Measurements from ENCODE around the gene CELSR3.
A peak's percentile ranks its signal among the peaks of the same experiment; 100 is the strongest.

The CELSR3 gene

GRCh38 chr3:48631516-48632448 is 30.9 kb downstream of the CELSR3 start:
- DNase-seq, result no peak

- no peak for DNase-seq
These were observed 31.9 kb downstream of the CELSR3 start for GRCh38 chr3:48630833-48631232.

DNA sequence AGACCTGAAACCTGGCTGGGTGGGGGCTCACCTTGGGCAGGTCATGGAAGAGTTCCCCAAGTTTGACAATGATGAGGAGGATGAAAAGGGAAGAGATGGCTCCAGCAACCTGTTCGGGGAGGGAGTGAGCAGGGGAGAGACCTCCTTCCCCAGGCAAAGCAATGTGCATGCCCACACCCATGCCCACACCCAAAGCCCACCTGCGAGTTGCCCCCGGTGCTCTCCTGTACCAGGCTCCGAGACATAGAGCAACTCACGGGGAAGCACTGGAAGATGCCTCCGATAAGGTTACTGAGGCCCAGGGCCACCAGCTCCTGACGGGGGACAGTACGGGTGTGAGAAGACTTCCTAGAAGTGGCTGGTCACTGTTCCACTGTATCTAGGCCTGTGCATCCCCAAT is 32.3 kb downstream of the CELSR3 start:
- no peak for DNase-seq

GRCh38 chr3:48629894-48630293 is 32.8 kb downstream of the CELSR3 start:
- DNase-seq, result no peak

GRCh38 chr3:48628277-48629017 is 34.2 kb downstream of the CELSR3 start:
- DNase-seq, result no peak

DNA sequence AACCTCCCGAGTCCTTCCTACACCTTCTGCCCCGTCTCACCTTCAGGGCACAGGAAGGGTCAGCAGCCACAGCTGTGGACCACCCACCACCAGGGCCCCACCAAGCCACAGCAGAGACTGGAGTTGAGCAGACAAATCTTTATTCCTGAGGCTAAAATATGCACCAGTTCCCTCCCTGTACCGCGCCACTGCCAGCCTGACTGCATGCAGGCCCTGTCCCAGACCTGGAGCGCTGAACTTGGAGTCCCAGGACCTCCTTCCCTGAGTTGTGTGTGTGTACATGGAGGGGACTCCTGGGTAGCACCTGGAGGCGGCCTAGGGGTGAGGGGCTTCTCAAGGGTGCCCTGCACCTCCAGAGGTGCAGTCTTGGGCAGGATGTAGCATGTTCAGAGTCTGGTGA is 37.1 kb downstream of the CELSR3 start:
- no peak for DNase-seq

DNA sequence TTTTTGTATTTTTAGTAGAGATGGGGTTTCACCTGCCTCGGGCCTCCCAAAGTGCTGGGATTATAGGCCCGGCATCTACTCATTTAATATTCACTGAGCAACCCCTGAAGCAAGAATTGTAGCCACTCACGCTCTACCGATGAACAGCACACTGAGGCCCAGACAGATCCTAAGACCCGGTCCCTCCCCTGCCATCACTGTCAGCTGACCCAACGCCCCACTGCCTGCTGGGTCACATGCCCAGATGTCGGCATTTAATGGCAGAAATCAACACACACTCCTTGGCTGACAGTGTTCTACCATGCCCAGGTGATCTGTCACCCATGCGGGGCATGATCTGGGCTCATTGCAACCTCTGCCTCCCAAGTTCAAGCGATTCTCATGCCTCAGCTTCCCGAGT is 37.9 kb downstream of the CELSR3 start:
- no peak for DNase-seq

- DNase-seq, result no peak
These were observed 38.7 kb downstream of the CELSR3 start for GRCh38 chr3:48623851-48624547.

DNA sequence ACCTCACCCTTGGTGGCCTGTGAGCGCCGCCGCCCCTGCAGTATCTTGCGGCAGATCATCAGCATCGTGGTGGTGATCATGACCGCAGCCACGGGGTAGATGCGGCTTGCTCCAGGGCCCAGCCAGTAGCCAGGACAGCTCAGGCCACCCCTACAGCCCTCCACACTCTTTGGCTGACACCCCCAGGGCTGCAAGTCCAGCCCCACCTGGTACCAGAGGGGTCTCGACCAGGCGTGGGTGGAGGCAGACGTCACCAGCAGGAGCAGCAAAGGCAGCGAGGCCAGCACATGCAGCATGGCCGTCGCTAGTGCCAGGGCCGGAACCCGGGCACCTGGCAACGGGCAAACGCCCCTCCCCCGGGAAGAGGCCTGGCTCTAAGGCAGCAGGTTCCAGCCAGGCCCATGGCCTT is 41.2 kb downstream of the CELSR3 start, which contains the start of gene TMEM89:
Gene TMEM89 (minus strand): TSS at position 309 of the 409 bp plus-strand sequence. CDS start 13 bp downstream, at position 296.
- no peak for DNase-seq

- DNase-seq, result no peak
These were observed 42.9 kb downstream of the CELSR3 start for GRCh38 chr3:48619541-48620524.

- no peak for DNase-seq
These were observed 45.1 kb downstream of the CELSR3 start for GRCh38 chr3:48617559-48617958.

GRCh38 chr3:48614044-48614443 is 48.6 kb downstream of the CELSR3 start:
- DNase-seq, result no peak

- DNase-seq, result no peak
These were observed 50.4 kb downstream of the CELSR3 start for GRCh38 chr3:48612309-48612708.

DNA sequence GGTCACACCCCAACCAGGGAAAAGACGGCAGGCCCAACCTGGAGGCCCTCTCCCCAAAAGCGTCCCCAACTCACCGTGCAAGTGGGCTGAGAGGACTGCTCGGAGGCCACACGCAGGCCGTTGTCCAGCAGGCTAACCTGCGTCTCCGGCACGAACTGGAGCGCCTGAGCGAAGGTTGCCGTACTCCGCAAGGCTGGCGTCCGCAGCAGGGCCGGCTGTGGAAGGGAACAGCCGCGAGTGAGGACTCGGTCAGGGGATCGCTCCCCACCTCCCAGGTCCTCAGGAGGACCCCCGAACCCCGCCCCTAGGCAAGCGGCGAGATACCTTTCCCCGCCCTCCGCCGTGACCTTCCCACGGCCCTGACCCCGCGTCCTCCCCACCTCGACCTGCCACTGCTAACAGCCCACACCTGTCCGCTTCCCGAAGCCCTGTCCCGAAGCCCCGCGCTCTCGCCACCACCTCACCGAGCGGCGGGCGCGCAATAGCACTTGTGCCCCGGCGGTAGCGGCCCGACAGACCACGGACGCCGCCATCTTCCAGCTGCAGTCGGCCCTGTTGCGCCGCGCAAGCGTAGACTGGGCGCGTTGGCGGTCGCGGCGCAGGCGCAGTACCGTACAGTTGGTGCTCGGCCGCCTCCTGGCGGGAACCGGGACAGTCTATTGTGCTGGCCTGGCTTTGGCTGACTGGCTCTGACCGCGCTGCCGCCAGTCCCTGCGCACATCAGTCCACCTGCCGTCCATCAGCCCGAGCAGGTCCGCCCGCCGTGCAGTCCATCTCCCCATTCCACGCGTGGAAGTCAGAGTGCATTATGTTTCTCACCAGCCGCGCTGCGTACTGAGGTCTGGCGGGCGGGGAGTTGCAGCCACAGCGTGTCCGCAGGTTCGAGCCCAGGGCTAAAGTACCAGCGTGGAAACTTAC is 53.3 kb downstream of the CELSR3 start, which contains the start of gene UQCRC1:
Gene UQCRC1 (minus strand): TSS at position 559 of the 918 bp plus-strand sequence. CDS start 26 bp downstream, at position 533.
- DNase-seq, result peak; percentile 90

GRCh38 chr3:48607519-48607918 is 55.2 kb downstream of the CELSR3 start:
- DNase-seq, result no peak

DNA sequence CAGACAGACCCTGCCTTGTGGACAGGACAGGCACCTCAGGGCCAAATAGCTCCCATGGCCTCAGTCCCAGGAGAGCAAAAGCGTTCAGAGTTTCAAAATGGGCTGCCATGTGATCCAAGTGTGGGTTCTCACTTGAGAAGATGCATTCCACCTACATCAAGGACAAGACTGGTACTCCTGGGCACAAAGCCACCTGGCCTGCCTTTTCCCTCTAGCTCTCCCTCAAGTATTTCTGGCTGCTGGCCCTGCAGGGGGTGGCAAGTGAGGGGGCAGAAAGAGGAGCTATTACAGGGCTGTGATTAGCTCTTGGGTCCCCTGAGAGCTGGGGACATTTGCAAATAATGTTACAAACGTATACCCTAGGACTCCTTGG is 61.1 kb downstream of the CELSR3 start:
- DNase-seq, result no peak

- DNase-seq, result no peak
These were observed 61.7 kb downstream of the CELSR3 start for GRCh38 chr3:48600711-48601621.

DNA sequence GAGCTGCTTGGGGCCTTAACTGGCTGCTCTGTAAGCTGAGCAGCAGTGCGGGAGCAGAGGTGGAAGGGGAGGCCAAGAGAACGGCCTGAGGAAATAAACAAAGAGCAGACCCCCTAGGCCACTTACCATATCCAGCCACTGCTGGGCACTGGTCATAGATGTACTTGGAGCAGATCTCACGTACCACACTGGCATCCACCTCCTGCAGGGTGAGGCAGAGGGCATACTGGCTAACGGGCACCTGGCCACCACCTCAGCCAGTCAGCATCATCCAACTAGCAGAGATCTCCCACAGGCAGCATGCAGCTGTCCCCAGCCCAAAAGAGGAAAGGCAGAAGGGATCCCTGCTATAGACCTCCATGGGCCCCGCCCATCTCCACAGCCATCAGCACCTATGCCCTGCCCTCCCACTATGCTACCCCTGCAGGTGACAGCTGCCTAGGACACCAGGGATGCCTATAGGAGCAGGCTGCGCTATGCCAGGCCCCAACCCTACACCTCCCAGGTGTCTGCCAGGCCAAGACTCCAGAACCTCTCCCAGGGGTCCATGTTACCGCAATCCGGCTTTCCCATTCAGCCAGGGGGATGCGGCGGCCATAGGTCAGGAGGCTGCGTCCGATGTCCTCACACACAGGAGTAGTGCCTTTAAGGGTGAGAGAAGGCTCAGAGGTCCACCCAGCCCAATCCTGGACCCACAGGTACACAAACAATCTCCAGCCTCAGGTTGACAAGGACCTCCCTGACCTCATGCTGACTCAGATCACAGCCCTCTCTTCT is 63.0 kb downstream of the CELSR3 start:
- no peak for DNase-seq

GRCh38 chr3:48599077-48599501 is 63.6 kb downstream of the CELSR3 start:
- no peak for DNase-seq

All from activated CD4-positive, alpha-beta T cell treated with anti-CD3 and anti-CD28 coated beads, Interleukin-2, amount 50 U/mL, for 1 hour (primary cell).